K562 (cell line): ENCODE results near the gene GRPR. TPM values are rescaled to one million over a fixed set of nuclear protein-coding genes. Genes with fewer than 3 reads are reported as not detected.

Source experiments
- MEIS2 ChIP-seq: fragments of 450-650 bp; IDR thresholded peaks from 2 replicates; pipeline ENCODE4 v1.6.1; 2014; ENCODE audit warnings: mild to moderate bottlenecking; ENCODE audit not compliant: partially characterized antibody
- USF1 ChIP-seq: sonication (generic); formaldehyde crosslinking; IDR thresholded peaks from 2 replicates; pipeline ENCODE4 v1.9.0; 2022; ENCODE audit warnings: mild to moderate bottlenecking, missing genetic modification reagents
- ZBTB11 ChIP-seq, 3 experiments: fragments of 200-800 bp in 1 of 3; fragments of 250-450 bp in 1 of 3; fragments of 450-650 bp in 1 of 3; sonication (Bioruptor Pico) in 1 of 3; sonication (Bioruptor generic) in 1 of 3; formaldehyde crosslinking in 1 of 3; IDR thresholded peaks; 2 replicates each; pipeline versions ENCODE4 v1.6.1 to v1.8.0; 2016 to 2022; ENCODE audit warnings: mild to moderate bottlenecking in 2 of 3, missing genetic modification characterization in 2 of 3, missing compliant biosample characterization in 1 of 3, moderate library complexity in 1 of 3
- ZKSCAN8 ChIP-seq: fragments of 200-800 bp; sonication (Bioruptor generic); IDR thresholded peaks from 2 replicates; pipeline ENCODE4 v1.6.1; 2016; ENCODE audit warnings: missing genetic modification characterization, missing compliant biosample characterization
- polyA plus RNA-seq, 8 experiments: library from polyadenylated mRNA; depleted of rRNA in 4 of 8; stranded (reverse) in 5 of 8; unstranded in 3 of 8; fragments of >200 nt; fragmentation: Nextera tagmentation in 2 of 8; fragmentation: Illumina TruSeq in 1 of 8; extraction: Ambion mirVana in 2 of 8; extraction: Trizol in 1 of 8; gene quantifications; 2 replicates each; pipeline versions ENCODE4 v1.2.1 to v1.2.3, GENCODE V29; 2011 to 2014; ENCODE audit warnings: inconsistent platforms in 1 of 8, missing spikeins in 1 of 8
- total RNA-seq, 7 experiments: library from RNA; depleted of rRNA in 6 of 7; stranded (reverse); fragments of >200 nt in 6 of 7; fragmentation: Illumina TruSeq in 2 of 7; extraction: Trizol in 2 of 7; gene quantifications; 2 replicates each; pipeline versions ENCODE4 v1.2.1 to v1.2.3, GENCODE V29; 2011 to 2021; ENCODE audit warnings: low replicate concordance in 1 of 7

The GRPR gene
- total and polyA plus RNA-seq, 9 of the 15 experiments (the other 6 are each of a cell fraction or from before 2014, with no cell fraction given): 0.06 to 0.11 TPM; not detected in 7

- TF ChIP-seq ZBTB11 (CRISPR knock-in tag; IDR thresholded peaks at IDR 0.05): no peak
- TF ChIP-seq USF1 (CRISPR knock-in tag): no peak
- no peak for TF ChIP-seq ZKSCAN8
- no peak for TF ChIP-seq MEIS2
Measured at GRCh38 chrX:16186380-16187007, 63.1 kb downstream of the GRPR start (continued).
